HepG2 (cell line): ENCODE data around the gene HLA-DPB1. TPM values are rescaled to one million over a fixed set of nuclear protein-coding genes. Genes with fewer than 3 reads are reported as not detected.

Source experiments
- ATAC-seq: fragments of 200-7000 bp; cut with Tn5 transposase; 3 replicates; pipeline ENCODE4 v1.9.1; 2020; ENCODE audit warnings: mild to moderate bottlenecking, moderate library complexity
- BruUV-seq: library from RNA; stranded (reverse); fragments of 400-500 nt; replicated peaks from 2 replicates; lab custom pipeline; 2021; lab: Mats Ljungman, UMichigan
- CTCF ChIA-PET: fragments of 300-600 bp; formaldehyde crosslinking; extraction: SDS; loops from one replicate; lab custom pipeline; 2021; ENCODE audit warnings: low total read pairs, inconsistent platforms, low intra/inter-chr PET ratio; lab: Yijun Ruan, JAX
- POLR2A ChIA-PET: fragments of 350-600 bp; sonication (Branson Sonifier 250); formaldehyde crosslinking; loops from one replicate; lab custom pipeline; 2020; ENCODE audit warnings: antibody characterized with exemption, inconsistent platforms; lab: Yijun Ruan, JAX
- DNase-seq: peaks from one replicate; pipeline ENCODE4 v3.0.0-alpha.2; 2015; ENCODE audit warnings: low spot score
- FAIRE-seq: peaks from 3 replicates; lab custom pipeline; 2011; peaks lifted over from hg19 to GRCh38; lab: Jason Lieb, UNC
- H2AFZ ChIP-seq: one replicate; pipeline ENCODE4 v1.6.1; 2011; ENCODE audit warnings: low read length, inconsistent platforms
- H3K27ac ChIP-seq: fragments of 300-600 bp; 3 replicates; pipeline ENCODE4 v1.8.0; 2011; ENCODE audit warnings: mixed run types, mild to moderate bottlenecking, mixed read lengths, low read length, inconsistent platforms; ENCODE audit not compliant: insufficient read depth; ENCODE audit errors: extremely low read length
- H3K27me3 ChIP-seq, 2 experiments: fragments of 200-600 bp in 1 of 2; 2 replicates in 1 of 2; 3 replicates in 1 of 2; pipeline versions ENCODE4 v1.6.0 to v1.8.0; 2011; ENCODE audit warnings: low read length in 2 of 2, mild to moderate bottlenecking in 2 of 2, moderate library complexity in 2 of 2, inconsistent platforms in 1 of 2; ENCODE audit not compliant: insufficient read depth in 2 of 2, control insufficient read depth in 1 of 2
- H3K36me3 ChIP-seq, 2 experiments: fragments of 200-600 bp in 1 of 2; replicated peaks in 1 of 2; 2 replicates in 1 of 2; 3 replicates in 1 of 2; pipeline versions ENCODE4 v1.5.1 to v1.8.0; 2011; ENCODE audit warnings: low read length in 2 of 2, inconsistent platforms in 1 of 2; ENCODE audit not compliant: insufficient read depth in 2 of 2, control insufficient read depth in 1 of 2
- H3K4me1 ChIP-seq: 2 replicates; pipeline ENCODE4 v1.5.1; 2012; ENCODE audit warnings: low read length, inconsistent platforms; ENCODE audit not compliant: insufficient read depth
- H3K4me2 ChIP-seq: 2 replicates; pipeline ENCODE4 v1.6.0; 2011; ENCODE audit warnings: low read depth, low read length, inconsistent platforms
- H3K4me3 ChIP-seq, 3 experiments: fragments of 200-600 bp in 1 of 3; sonication (generic), shearing (Covaris generic) in 1 of 3; replicated peaks in 1 of 3; 2 replicates each; pipeline ENCODE4 v1.5.1; 2011 to 2016; ENCODE audit warnings: low read length in 3 of 3, inconsistent platforms in 2 of 3, low read depth in 2 of 3, mild to moderate bottlenecking in 2 of 3, control low read depth in 1 of 3, mixed read lengths in 1 of 3; ENCODE audit not compliant: insufficient read depth in 1 of 3
- H3K79me2 ChIP-seq: one replicate; pipeline ENCODE4 v1.6.1; 2011; ENCODE audit warnings: low read length, inconsistent platforms; ENCODE audit not compliant: insufficient read depth
- H3K9ac ChIP-seq: 2 replicates; pipeline ENCODE4 v1.6.0; 2011; ENCODE audit warnings: mild to moderate bottlenecking, low read depth, low read length, inconsistent platforms; ENCODE audit not compliant: insufficient read depth
- H3K9me3 ChIP-seq: 2 replicates; pipeline ENCODE4 v1.5.1; 2012; ENCODE audit warnings: mild to moderate bottlenecking, low read length
- H4K20me1 ChIP-seq: 2 replicates; pipeline ENCODE4 v1.6.0; 2011; ENCODE audit warnings: inconsistent platforms, mild to moderate bottlenecking, low read length, moderate library complexity; ENCODE audit not compliant: insufficient read depth
- ATF5 ChIP-seq: sonication (generic); formaldehyde crosslinking; IDR thresholded peaks from 2 replicates; pipeline ENCODE4 v1.4.0; 2020; ENCODE audit warnings: mild to moderate bottlenecking, low read depth, missing genetic modification reagents
- ATRX ChIP-seq: sonication (generic); formaldehyde crosslinking; IDR thresholded peaks from 2 replicates; pipeline ENCODE4 v1.4.0; 2020; ENCODE audit warnings: missing genetic modification reagents, borderline replicate concordance
- HBP1 ChIP-seq: IDR thresholded peaks from 2 replicates; pipeline ENCODE4 v1.6.1; 2016; ENCODE audit warnings: low read depth, control low read depth
- HNF1B ChIP-seq: sonication (generic); formaldehyde crosslinking; IDR thresholded peaks from 2 replicates; pipeline ENCODE4 v1.5.1; 2020; ENCODE audit warnings: mild to moderate bottlenecking, moderate library complexity, missing genetic modification reagents
- SOX13 ChIP-seq, 3 experiments: fragments of 450-650 bp in 1 of 3; sonication (generic) in 1 of 3; formaldehyde crosslinking in 1 of 3; IDR thresholded peaks in 2 of 3; conservative IDR thresholded peaks in 1 of 3; 2 replicates each; pipeline versions ENCODE4 v1.5.0 to v1.6.1; 2016 to 2020; ENCODE audit warnings: antibody characterized with exemption in 1 of 3, mild to moderate bottlenecking in 1 of 3, missing compliant biosample characterization in 1 of 3, missing genetic modification reagents in 1 of 3, moderate library complexity in 1 of 3
- TARDBP ChIP-seq: sonication (generic); formaldehyde crosslinking; IDR thresholded peaks from 2 replicates; pipeline ENCODE4 v1.8.0; 2022; ENCODE audit warnings: mild to moderate bottlenecking, missing genetic modification reagents
- TCF7 ChIP-seq: sonication (generic); IDR thresholded peaks from 2 replicates; pipeline ENCODE4 v1.6.1; 2016; ENCODE audit warnings: antibody characterized with exemption, low read depth
- ZNF142 ChIP-seq: sonication (generic); formaldehyde crosslinking; IDR thresholded peaks from 2 replicates; pipeline ENCODE4 v1.4.0; 2020; ENCODE audit warnings: missing genetic modification reagents
- ZNF605 ChIP-seq: sonication (generic); formaldehyde crosslinking; IDR thresholded peaks from 2 replicates; pipeline ENCODE4 v1.8.0; 2022; ENCODE audit warnings: mild to moderate bottlenecking, missing genetic modification reagents
- WGBS: methylation state at CpG from one replicate; pipeline ENCODE4 v1.1.6; 2017; ENCODE audit warnings: low lambda C conversion rate; 5-methylcytosine and 5-hydroxymethylcytosine counted together
- in situ Hi-C: cut with HindIII; loops from 2 replicates; pipeline ENCODE4 v1.10.0; 2017; ENCODE audit warnings: low pct_unique_long_range_greater_than_20kb; ENCODE audit not compliant: extremely low pct_ligation_motif_present
- intact Hi-C: fragments of 100-400 bp; cut with micrococcal nuclease; formaldehyde crosslinking; loops from one replicate; pipeline ENCODE4 v1.10.0; 2022; ENCODE audit not compliant: unreplicated experiment
- polyA plus RNA-seq, 8 experiments: library from polyadenylated mRNA; depleted of rRNA in 3 of 8; stranded (reverse) in 7 of 8; unstranded in 1 of 8; fragments of >200 nt; fragmentation: Illumina TruSeq in 4 of 8; extraction: Trizol in 4 of 8; gene quantifications; 2 replicates each; pipeline versions ENCODE4 v1.2.1 to v1.2.3, GENCODE V29; 2011 to 2016; ENCODE audit warnings: low read depth in 4 of 8, missing spikeins in 1 of 8, mixed read lengths in 1 of 8; ENCODE audit not compliant: insufficient read depth in 1 of 8
- total RNA-seq, 5 experiments: library from RNA; depleted of rRNA; stranded (reverse); fragments of >200 nt; fragmentation: Illumina TruSeq; extraction: Trizol; gene quantifications; 2 replicates each; pipeline ENCODE4 v1.2.3, GENCODE V29; 2016; ENCODE audit warnings: low read depth in 1 of 5
- TF ChIP-seq, protein P1 (sequence below): IDR thresholded peaks from 2 replicates; pipeline ENCODE4 v1.6.1; 2018; ENCODE audit warnings: missing genetic modification reagents
- TF ChIP-seq, protein P2 (sequence below): sonication (generic); formaldehyde crosslinking; IDR thresholded peaks from 2 replicates; pipeline ENCODE4 v1.4.0; 2020; ENCODE audit warnings: missing genetic modification reagents

The HLA-DPB1 gene
- total and polyA plus RNA-seq, 2 of the 13 experiments (the other 11 are each of a cell fraction or from before 2014, with no cell fraction given), result not detected

DNA sequence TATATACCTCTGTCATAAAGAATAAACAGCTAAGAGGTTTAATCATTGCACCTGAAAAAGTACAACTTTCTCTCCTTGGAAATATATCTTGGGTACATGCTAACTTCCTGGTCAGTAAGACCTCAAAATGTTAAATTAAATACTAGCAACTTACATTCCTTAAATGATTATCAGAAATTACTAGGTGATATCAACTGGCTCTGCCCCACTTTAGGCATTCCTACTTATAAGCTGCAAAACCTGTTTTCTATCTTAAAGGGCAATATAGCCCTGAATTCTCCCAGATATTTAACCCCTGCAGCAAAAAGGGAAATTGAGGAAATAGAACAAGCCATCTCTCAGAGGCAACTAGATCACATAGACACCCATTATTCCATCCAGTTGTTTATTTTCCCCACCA lies 23.2 kb upstream of the HLA-DPB1 start (continued):
- no peak for TF ChIP-seq HBP1
- TF ChIP-seq ATF5, result no peak
- TF ChIP-seq ZNF605 (CRISPR knock-in tag), result no peak
- TF ChIP-seq, protein P1, sequence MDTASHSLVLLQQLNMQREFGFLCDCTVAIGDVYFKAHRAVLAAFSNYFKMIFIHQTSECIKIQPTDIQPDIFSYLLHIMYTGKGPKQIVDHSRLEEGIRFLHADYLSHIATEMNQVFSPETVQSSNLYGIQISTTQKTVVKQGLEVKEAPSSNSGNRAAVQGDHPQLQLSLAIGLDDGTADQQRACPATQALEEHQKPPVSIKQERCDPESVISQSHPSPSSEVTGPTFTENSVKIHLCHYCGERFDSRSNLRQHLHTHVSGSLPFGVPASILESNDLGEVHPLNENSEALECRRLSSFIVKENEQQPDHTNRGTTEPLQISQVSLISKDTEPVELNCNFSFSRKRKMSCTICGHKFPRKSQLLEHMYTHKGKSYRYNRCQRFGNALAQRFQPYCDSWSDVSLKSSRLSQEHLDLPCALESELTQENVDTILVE (CRISPR knock-in tag), result no peak
- no peak for TF ChIP-seq HNF1B (CRISPR knock-in tag)

DNA sequence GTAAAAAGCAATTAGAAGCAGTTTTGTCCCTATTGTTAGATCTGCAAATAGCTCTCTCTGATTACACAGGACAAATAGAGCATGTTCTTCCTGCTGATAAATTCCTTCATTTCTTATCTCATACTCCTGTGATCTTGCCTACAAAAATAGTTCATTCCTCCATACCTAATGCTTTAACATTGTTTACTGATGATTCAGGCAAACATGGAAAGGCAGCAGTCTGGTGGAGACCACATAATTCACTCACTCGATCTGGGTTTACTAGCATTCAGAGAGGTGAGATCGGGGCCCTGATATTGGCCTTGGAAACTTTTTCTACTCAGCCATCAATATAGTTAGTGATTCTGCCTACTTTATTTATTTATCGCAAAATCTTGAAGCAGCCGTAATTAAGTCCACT lies 22.6 kb upstream of the HLA-DPB1 start:
- intact Hi-C loops, result no loop called here
- Histone ChIP-seq H2AFZ (no peak overlapping the region), H3K36me3 (no peaks in the 10 kb centered on the region), H3K4me1 (peaks cover 11% of the 10 kb centered on the region; the same call in 1 of the 2 replicates), H3K9me3 (no peaks in the 10 kb centered on the region), H3K4me3 (no peak overlapping the region), H3K27ac (no peak overlapping the region), H3K27me3 (peaks cover 0 to 20% of the 10 kb centered on the region in 2 experiments; a peak in 2 of 5 replicates), H3K9ac (no peak overlapping the region), H4K20me1 (no peaks in the 10 kb centered on the region), H3K4me2 (no peak overlapping the region), H3K79me2 (no peaks in the 10 kb centered on the region)
- ChIA-PET POLR2A (no interaction called here), CTCF (no interaction called here)
- DNase-seq (peak; percentile 88), ATAC-seq (peak; percentile 70), FAIRE-seq (no peak)
- in situ Hi-C loops, result no loop called here
- no TSS peak for BruUV-seq
- WGBS, result 2% methylated on average over 4 of the region's 4 CpGs
- TF ChIP-seq SOX13 (IDR thresholded peaks at IDR 0.05) (no peak), SOX13 (CRISPR knock-in tag; conservative IDR thresholded peaks at IDR 0.05 in 1 of 2, IDR thresholded peaks at IDR 0.05 in 1 of 2) (peak in 1 of 2 experiments; percentile 35; a peak in 1 of 4 replicates), ATRX (no peak), TCF7 (peak; percentile 41; the same call in 1 of the 2 replicates), TARDBP (CRISPR knock-in tag) (no peak), ZNF142 (CRISPR knock-in tag) (no peak)
- TF ChIP-seq, protein P2, sequence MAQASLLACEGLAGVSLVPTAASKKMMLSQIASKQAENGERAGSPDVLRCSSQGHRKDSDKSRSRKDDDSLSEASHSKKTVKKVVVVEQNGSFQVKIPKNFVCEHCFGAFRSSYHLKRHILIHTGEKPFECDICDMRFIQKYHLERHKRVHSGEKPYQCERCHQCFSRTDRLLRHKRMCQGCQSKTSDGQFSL, result no peak
